ENCODE results near the gene VSTM2A. TPM values are rescaled to one million over a fixed set of nuclear protein-coding genes. Genes with fewer than 3 reads are reported as not detected.
"Not testable (repeated sequence)": the region's sequence is repeated elsewhere in the genome, so short reads cannot be mapped to it uniquely, and the experiment has no call there.

The VSTM2A gene
- total RNA-seq: 0.82 TPM

- DNase-seq: peak; percentile 62
Measured at GRCh38 chr7:54541669-54542625, at the start of gene VSTM2A. VSTM2A (plus strand) TSS chr7:54542375; CDS start chr7:54542731, 356 bp downstream.

- DNase-seq: not testable (repeated sequence)
Measured at GRCh38 chr7:54504531-54504930, 37.6 kb upstream of the VSTM2A start.

DNA sequence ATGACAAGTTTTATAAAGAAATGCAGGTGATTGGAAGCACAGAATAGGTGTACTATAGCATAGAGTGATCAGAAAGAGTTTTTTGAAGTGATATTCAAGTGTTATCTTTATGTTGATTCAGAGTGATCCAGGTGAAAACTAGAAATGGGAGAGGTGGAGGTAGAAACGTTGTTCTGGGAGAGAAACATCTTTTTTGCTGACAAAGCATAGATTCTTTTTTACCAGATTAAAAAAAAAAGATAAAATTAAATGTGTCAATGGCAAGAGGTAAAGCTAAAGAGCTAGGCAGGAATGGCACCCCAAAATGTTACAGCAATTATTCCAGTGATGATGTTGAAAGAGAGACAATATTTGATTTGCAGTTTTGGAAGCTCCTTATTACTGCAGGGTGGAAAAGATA, 12.6 kb upstream of the VSTM2A start:
- no peak for DNase-seq

DNA sequence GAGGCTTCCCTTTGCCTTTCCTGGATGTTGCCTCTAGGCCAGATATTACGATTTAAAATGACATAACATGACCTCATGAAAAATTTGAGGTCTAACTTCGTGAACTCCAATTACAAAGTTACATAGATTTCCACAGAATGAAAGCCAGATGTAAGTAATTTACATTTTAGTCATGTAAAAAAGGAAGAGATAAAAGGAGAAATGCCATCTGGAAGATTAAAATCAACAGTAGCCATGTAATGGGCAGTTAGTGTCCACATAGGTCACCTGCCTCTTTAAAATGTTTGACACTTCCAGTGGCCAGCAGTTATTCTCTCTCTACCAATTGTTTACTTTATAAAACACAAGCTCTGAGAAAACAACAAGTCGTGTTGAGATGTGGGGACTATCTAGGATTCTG, 4.1 kb upstream of the VSTM2A start:
- DNase-seq: no peak

DNA sequence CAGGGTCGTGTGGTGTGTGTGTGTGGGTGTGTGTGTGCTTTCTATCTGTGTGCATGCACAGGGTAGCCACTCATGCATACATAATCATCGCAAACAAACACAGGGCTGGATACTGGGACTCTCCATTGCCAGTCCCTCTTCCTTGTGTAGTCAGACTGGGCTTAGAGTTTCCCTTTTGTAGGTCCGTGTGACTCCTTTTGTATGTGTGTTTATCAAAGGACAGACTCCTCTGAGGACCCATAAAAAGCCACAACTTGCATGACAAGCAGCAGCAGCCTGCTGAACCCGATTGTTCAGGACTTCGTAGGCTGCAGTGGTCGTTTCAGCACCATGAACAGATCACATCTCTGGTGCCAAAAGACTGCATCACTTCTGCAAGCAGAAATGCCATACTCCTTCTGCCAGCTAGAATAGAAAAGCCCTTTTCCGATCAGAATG, 895 bp downstream of the VSTM2A start:
- peak; percentile 76 for DNase-seq

GRCh38 chr7:54544149-54544526, 2.0 kb downstream of the VSTM2A start:
- DNase-seq: no peak

DNA sequence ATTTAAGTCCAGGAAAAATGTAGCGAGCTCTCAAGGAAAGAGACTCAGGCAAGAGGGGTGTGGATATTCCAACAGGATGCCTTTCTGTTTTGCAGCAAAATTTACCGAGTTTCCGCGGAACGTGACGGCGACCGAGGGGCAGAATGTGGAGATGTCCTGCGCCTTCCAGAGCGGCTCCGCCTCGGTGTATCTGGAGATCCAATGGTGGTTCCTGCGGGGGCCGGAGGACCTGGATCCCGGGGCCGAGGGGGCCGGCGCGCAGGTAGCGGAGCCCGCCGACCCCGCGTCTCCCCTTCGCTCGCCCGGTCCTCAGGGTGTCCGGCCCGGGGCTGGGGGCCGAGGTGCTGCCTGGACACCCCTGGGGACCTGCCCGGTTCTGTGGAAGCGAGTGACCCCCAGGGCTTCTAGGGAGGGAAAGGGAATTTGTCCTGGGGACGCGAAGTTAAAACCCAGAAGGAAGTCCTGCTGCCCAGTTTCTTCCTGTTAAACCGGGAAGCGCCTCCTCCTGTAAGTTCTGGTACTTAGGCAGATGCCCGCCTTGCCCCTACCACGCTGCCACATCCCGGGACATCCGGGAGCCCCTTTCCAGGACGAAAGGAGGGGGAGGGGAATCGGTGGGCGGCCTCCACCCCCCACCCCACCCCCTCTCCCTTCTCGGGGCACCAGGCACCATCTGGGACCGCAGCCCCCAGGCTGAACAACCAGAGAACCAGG, 2.5 kb downstream of the VSTM2A start:
- DNase-seq: no peak

DNA sequence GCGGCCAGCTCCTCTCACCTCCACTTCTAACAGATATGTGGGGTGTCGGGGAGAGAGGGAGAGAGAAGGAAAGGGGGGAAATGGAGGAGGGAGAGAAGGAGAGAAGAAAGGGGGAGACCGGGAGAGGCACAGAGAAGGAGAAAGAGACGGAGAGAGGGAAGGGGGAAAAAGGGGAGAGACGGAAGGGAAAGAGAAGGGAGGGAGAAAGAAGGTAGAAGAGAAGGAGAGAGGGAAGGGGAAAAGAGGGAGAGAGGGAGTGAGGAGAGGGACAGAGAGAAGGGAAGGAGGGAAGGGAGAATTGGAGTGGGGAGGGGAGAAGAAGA, 3.0 kb downstream of the VSTM2A start:
- DNase-seq: no peak

DNA sequence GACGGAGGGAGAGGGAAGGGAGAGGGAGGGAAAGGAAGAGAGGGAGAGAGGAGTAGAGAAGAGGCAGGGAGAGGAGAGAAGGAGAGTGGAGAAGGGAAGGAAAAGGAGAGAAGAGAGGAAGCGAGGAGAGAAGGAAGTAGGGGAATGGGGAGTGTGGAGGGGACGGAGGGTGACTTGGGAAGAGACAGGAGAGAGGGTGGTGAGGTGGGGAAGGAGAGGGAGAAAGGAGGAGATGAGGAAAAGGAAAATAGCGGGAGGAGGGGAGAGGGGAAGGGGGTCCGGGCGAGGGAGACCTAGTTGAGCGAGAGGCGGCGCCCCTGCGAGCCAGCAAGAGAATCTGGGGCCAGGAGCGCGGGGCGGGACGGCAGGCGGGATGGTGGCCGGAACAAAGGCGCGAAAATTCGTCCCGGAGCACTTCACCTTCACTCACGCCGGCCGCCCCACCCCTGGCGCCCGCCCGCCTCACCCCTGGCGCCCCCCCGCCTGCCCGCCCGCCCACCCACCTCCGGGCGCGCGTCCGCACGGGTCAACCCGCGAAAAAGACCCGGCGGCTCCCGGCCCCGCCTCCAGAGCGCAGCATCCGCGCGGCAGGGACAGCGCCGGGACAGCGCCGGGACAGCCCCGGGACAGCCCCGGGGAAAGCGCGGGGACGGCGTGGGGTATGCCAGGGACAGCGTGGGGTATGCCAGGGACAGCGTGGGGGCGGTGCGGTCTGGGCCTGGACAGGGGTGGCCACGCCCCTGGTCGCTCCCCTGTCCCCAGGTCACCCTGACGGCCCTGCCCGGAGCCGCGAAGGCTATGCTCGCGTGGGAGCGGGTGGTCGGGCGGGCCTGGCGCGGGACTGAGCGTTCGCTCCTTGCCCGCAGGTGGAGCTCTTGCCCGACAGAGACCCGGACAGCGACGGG, 4.2 kb downstream of the VSTM2A start:
- DNase-seq: peak; percentile 44

DNA sequence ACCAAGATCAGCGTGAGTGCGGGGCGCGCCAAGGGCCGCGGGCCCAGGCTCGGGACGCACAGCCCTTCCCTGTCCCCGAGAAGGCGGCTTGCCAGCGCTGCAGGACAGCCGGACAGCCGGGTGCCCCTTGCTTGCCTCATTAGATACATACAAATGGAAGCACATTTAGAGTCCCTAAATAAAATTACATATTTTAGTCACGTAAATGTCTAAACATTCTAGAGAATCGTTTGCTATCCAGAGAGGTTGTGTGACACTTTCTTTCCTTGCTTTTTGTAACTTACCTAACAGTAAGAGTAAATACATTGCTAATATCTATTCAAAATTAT, 4.8 kb downstream of the VSTM2A start:
- DNase-seq: no peak

GRCh38 chr7:54550471-54550870, 8.3 kb downstream of the VSTM2A start:
- DNase-seq: no peak

DNA sequence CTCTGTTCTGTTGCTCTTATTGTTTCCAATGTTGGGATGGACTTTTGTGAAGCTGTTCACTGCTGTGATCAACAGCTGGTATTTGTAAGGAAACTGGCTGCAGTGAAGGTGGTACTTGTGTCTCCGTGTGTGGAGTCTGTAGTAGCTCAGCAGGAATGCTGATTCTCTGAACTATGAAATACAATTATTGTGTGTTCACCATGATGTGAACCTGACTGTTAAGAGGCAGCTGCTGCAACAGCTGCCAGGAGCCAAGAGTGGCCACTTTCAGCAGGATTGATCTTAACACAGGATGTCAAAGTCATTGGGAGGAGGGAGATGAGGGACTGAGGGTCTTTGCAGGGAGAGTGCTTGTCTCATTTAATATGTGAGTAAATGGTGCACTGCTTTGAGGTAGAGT, 13.9 kb downstream of the VSTM2A start:
- no peak for DNase-seq

- DNase-seq: no peak
Measured at GRCh38 chr7:54559401-54559800, 17.2 kb downstream of the VSTM2A start.

DNA sequence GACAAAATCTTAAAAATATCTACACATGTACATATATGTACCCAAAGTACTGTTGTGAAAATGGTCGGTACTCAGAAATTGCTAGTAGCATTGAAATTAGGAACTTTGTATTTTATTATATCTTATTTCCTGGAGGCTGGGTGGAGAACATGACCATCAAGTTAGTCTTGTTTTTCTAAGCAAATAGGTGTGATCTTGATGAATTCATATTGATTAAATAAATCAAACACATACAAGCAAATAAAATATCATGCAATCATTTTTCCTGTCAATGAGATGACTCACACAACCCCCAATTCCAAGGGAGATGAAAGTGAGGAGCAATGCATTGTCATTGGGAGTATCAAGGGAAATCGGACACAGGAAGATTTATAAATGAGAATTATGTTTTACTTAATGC, 18.0 kb downstream of the VSTM2A start:
- no peak for DNase-seq

GRCh38 chr7:54560723-54561122, 18.5 kb downstream of the VSTM2A start:
- no peak for DNase-seq

GRCh38 chr7:54563329-54563916, 21.2 kb downstream of the VSTM2A start:
- no peak for DNase-seq

DNA sequence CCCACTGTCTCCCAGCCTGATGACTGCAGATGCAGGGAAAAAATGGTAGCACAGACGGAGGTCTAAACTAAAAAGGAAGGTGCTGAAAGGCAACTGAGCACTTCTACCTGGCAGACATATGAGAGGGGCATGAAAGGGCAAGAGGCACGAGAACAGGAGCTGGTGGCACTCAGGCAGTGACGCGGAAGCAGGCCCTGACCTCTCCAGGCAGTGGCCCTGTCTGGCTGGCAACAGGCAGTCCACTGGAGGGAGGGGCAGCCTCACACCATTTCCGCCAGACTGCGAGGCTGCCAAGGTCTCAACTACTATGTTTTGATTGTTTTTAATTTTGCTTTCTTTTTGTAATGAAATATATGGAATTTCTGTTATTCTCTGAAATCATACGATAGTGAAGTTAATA, 23.3 kb downstream of the VSTM2A start:
- no peak for DNase-seq

- no peak for DNase-seq
Measured at GRCh38 chr7:54581511-54581910, 39.3 kb downstream of the VSTM2A start.

DNA sequence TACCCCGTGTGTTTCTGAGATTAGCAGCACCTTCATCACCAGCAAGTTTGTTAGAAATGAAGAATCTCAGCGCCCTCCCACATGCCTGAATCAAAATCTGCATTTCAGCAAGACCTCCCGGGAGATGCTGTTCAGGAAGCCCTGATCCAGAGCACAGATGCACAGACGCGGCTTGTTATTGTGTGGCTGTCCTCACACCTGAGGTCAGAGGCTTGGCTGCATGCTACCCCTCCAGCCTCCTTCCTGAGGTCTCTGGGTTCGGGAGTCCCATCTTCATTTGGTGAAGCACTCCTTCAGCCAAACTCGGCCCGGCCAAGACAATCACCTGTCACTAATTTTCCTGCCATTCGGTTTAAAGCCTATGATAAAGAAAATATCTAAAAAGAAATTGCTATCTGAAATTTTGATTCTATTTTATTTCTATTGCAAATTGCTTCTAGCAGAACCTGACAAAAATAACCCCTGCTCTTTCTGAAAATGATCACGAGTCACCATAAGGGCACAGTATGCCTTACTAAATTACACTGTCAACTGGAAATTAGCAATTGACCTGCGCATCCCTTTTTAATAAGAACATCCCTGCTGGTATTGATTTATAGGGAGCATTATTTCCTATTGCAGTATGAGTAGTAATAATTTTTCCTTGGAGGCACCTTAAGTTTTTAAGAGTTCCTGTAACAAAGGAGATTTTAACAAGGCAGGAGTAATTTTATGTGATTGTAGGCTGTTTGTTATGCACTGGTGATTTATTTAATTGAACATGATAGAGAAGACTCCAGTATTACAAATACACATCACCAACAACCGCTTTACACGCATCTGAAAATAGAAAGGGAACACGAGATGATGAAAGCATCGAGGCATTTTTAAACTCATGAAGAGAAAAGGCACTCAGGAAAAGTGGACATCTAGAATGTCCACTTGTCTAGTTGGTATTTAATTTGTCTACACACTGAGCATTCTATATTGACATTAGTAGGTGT, 49.5 kb downstream of the VSTM2A start:
- no peak for DNase-seq

GRCh38 chr7:54596747-54597146, 54.6 kb downstream of the VSTM2A start:
- DNase-seq: no peak

GRCh38 chr7:54615537-54615936, 73.4 kb downstream of the VSTM2A start:
- DNase-seq: no peak

Data from tongue (tissue), 2 donors.